Right forelimb (tissue), 1 donor: Measurements from ENCODE around the gene PLAC8.
"Not testable (repeated sequence)": the region's sequence is repeated elsewhere in the genome, so short reads cannot be mapped to it uniquely, and the experiment has no call there.

Experiments
- DNase-seq: peaks from one replicate; pipeline ENCODE4 v3.0.0-alpha.2; 2018

Gene PLAC8

GRCh38 chr4:83114576-83114975, at the start of gene PLAC8:
TSS of gene PLAC8 (minus strand) at chr4:83114729. CDS start at chr4:83107921, 6,808 bp downstream.
- no peak for DNase-seq

- no peak for DNase-seq
Measured at GRCh38 chr4:83153417-83153816, 38.9 kb upstream of the PLAC8 start.

- DNase-seq: no peak
Measured at GRCh38 chr4:83152746-83153145, 38.2 kb upstream of the PLAC8 start.

GRCh38 chr4:83151651-83152050, 37.1 kb upstream of the PLAC8 start:
- DNase-seq: no peak

- DNase-seq: no peak
Measured at GRCh38 chr4:83150653-83151330, 36.3 kb upstream of the PLAC8 start.

GRCh38 chr4:83149865-83150652, 35.5 kb upstream of the PLAC8 start:
- DNase-seq: no peak

- DNase-seq: no peak
Measured at GRCh38 chr4:83146841-83147240, 32.3 kb upstream of the PLAC8 start.

- not testable (repeated sequence) for DNase-seq
Measured at GRCh38 chr4:83145776-83146175, 31.2 kb upstream of the PLAC8 start.

GRCh38 chr4:83139514-83140156, 25.1 kb upstream of the PLAC8 start:
- no peak for DNase-seq

GRCh38 chr4:83138946-83139345, 24.4 kb upstream of the PLAC8 start:
- no peak for DNase-seq

- DNase-seq: no peak
Measured at GRCh38 chr4:83132065-83132464, 17.5 kb upstream of the PLAC8 start.

- DNase-seq: no peak
Measured at GRCh38 chr4:83129264-83129663, 14.7 kb upstream of the PLAC8 start.

- no peak for DNase-seq
Measured at GRCh38 chr4:83128240-83128929, 13.9 kb upstream of the PLAC8 start.

- DNase-seq: no peak
Measured at GRCh38 chr4:83125738-83126141, 11.2 kb upstream of the PLAC8 start.

- no peak for DNase-seq
Measured at GRCh38 chr4:83124111-83124780, 9.7 kb upstream of the PLAC8 start.

GRCh38 chr4:83121246-83121645, 6.7 kb upstream of the PLAC8 start:
- DNase-seq: no peak

- no peak for DNase-seq
Measured at GRCh38 chr4:83118869-83119268, 4.3 kb upstream of the PLAC8 start.

GRCh38 chr4:83115656-83116285, 1.2 kb upstream of the PLAC8 start:
- no peak for DNase-seq

GRCh38 chr4:83115000-83115399, 471 bp upstream of the PLAC8 start:
- no peak for DNase-seq

GRCh38 chr4:83113429-83113786, 1.1 kb downstream of the PLAC8 start:
- no peak for DNase-seq

- DNase-seq: no peak
Measured at GRCh38 chr4:83112678-83113428, 1.7 kb downstream of the PLAC8 start.

- DNase-seq: no peak
Measured at GRCh38 chr4:83112231-83112630, 2.3 kb downstream of the PLAC8 start.
